ENCODE measurements around the gene MTTP. TPM values are rescaled to one million over a fixed set of nuclear protein-coding genes. Genes with fewer than 3 reads are reported as not detected.

Gene MTTP
- polyA plus RNA-seq, 3 donors from 2014 or later = not detected

DNA sequence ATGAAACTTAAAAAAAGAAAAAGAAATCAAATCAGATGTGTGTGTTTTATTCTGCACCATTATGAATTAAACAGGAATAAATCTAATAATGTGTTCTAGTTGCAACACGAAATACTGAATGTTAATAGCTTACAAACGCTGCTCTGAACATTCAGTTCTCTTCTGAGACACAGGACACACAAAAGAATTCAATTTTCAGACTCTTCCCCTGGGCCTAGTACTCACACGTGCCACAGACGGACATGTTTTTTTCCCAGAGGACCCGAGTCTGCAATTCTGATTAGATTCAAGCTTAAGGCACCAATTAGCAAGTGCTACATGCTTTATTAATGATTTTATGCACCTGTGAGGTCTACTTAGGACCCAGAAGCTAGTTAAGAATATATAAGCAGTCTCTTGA, 62.5 kb downstream of the MTTP start:
- no peaks in the 10 kb centered on the region for H3K4me1 Mint-ChIP-seq
- no peaks in the 10 kb centered on the region for H3K9me3 Mint-ChIP-seq
- no peak overlapping the region for H3K27ac Mint-ChIP-seq
- H3K27me3 Mint-ChIP-seq (ENCODE audit: low read depth in 3 of 3) = peaks cover 0 to 8% (median 8%) of the 10 kb centered on the region in 3 donors
- no peak overlapping the region for H3K4me3 Mint-ChIP-seq
- H3K36me3 Mint-ChIP-seq = no peaks in the 10 kb centered on the region
- no peak for DNase-seq

GRCh38 chr4:99640676-99641075, 66.1 kb downstream of the MTTP start:
- no peak for DNase-seq
- Mint-ChIP-seq H3K4me3 (no peak overlapping the region), H3K27me3 (ENCODE audit: low read depth in 3 of 3) (peaks cover 0 to 9% (median 6%) of the 10 kb centered on the region in 3 donors), H3K4me1 (no peaks in the 10 kb centered on the region), H3K9me3 (peaks cover 0 to 3% (median 0%) of the 10 kb centered on the region in 6 donors), H3K36me3 (no peaks in the 10 kb centered on the region), H3K27ac (no peak overlapping the region)

DNA sequence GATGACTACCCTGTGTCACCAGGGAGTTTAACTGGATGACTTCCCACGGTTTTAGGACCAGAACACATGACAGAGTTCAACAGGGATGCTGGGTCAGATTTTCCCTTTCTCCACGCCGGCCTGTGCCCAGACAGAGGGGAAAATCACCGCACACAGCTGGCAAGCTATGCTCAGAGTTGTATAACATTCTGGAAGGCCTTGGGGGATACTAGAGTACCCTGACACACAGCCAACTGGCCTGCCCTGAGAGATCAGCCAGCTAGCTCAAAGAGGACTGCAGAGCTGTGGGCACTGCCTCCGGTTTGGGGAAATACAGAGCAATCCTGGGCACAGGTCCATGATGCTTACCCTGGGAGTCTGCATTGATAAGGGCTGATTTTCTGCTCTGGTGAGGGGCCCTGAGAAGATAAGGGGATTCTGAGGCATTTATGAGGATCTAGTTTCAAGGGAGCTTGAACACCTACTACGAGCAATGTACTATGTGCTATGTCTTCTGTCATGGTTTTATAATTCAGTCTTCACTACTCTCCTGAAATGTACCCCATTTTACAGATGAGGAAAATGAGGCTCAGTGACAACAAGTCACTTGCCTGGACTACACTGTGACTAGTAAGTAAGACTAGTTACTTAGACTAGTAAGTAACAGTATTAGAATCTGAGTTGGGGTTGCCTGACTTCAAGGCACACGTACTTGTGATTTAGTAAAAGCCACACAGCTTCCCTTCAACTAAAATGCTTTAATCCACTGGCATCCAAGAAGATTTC, 68.3 kb downstream of the MTTP start:
- H3K27me3 Mint-ChIP-seq (ENCODE audit: low read depth in 3 of 3) = peaks cover 0 to 5% (median 0%) of the 10 kb centered on the region in 3 donors
- no peak for DNase-seq
- H3K4me3 Mint-ChIP-seq = no peak overlapping the region
- no peak overlapping the region for H3K27ac Mint-ChIP-seq
- no peaks in the 10 kb centered on the region for H3K4me1 Mint-ChIP-seq
- no peaks in the 10 kb centered on the region for H3K36me3 Mint-ChIP-seq
- H3K9me3 Mint-ChIP-seq = peaks cover 0 to 3% (median 0%) of the 10 kb centered on the region in 6 donors

DNA sequence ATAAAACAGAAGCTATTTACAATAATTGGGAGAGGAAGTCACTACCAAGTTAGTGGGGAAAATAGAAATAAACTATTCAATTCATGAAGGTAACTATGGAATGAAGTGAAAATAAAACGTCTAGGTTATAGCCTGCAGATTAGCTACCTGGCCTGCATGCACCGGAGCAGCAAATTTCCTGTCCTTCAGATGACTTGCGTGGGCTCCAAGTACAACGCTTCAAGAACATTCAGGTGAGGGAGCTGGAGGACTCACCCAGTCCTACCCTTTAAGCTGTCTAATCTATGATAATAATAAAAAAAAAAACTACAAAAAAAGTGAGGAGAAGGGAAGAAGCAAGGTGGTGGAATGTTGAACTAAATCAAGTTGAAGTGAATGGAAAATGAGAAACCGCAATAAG, 69.8 kb downstream of the MTTP start:
- no peak overlapping the region for H3K27ac Mint-ChIP-seq
- peaks cover 0 to 3% (median 0%) of the 10 kb centered on the region in 6 donors for H3K9me3 Mint-ChIP-seq
- DNase-seq = no peak
- H3K27me3 Mint-ChIP-seq (ENCODE audit: low read depth in 3 of 3) = peaks cover 0 to 7% (median 0%) of the 10 kb centered on the region in 3 donors
- H3K36me3 Mint-ChIP-seq = no peaks in the 10 kb centered on the region
- H3K4me3 Mint-ChIP-seq = no peak overlapping the region
- no peaks in the 10 kb centered on the region for H3K4me1 Mint-ChIP-seq

GRCh38 chr4:99645036-99645435, 70.4 kb downstream of the MTTP start:
- H3K9me3 Mint-ChIP-seq = peaks cover 0 to 3% (median 0%) of the 10 kb centered on the region in 6 donors
- H3K4me1 Mint-ChIP-seq = no peaks in the 10 kb centered on the region
- H3K36me3 Mint-ChIP-seq = no peaks in the 10 kb centered on the region
- H3K27me3 Mint-ChIP-seq (ENCODE audit: low read depth in 3 of 3) = peaks cover 0 to 9% (median 0%) of the 10 kb centered on the region in 3 donors
- no peak overlapping the region for H3K27ac Mint-ChIP-seq
- H3K4me3 Mint-ChIP-seq = no peak overlapping the region
- no peak for DNase-seq

DNA sequence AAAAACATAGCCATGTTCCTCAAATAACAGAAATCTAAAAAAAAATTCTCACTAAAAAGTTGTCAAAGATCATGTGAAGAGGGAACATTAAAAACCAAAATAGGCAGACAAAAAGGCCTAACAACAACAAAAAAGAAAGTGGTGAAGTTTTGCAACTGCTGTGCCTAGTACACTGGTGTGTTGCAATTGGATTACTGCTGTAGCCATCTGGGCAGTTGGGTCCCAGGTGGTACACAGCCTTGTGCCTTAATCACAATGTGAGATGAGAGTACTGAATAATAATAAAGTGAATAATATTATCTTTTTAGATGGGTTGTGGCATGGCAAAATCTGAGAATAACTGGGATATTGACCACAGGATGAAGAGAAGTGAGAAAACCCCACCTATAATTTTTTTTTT, 71.0 kb downstream of the MTTP start:
- no peak for DNase-seq
- H3K9me3 Mint-ChIP-seq = peaks cover 0 to 3% (median 0%) of the 10 kb centered on the region in 6 donors
- peaks cover 0 to 9% (median 0%) of the 10 kb centered on the region in 3 donors for H3K27me3 Mint-ChIP-seq (ENCODE audit: low read depth in 3 of 3)
- no peak overlapping the region for H3K27ac Mint-ChIP-seq
- no peaks in the 10 kb centered on the region for H3K4me1 Mint-ChIP-seq
- H3K36me3 Mint-ChIP-seq = no peaks in the 10 kb centered on the region
- no peak overlapping the region for H3K4me3 Mint-ChIP-seq

DNA sequence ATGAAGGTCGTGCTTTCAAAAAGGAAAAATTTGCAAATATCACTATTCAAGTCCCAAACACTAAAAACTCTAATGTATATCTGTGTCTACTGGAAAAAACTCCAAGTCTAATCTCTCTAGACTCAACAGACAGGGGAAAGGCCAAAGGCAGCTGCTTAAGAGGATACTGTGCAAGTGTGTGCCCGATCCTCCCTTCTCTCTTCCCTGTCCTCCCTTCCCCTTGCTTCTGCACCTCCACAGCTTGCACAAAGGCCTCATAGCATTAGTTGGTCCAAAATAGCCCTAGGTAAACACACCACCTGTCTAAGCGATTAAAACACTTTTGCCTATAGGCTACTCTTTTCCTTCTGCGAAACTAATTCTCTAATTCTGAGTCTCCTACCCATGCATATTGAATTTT, 72.4 kb downstream of the MTTP start:
- no peaks in the 10 kb centered on the region for H3K36me3 Mint-ChIP-seq
- peaks cover 0 to 3% (median 0%) of the 10 kb centered on the region in 6 donors for H3K9me3 Mint-ChIP-seq
- H3K27me3 Mint-ChIP-seq (ENCODE audit: low read depth in 3 of 3) = peaks cover 0 to 9% (median 0%) of the 10 kb centered on the region in 3 donors
- H3K4me3 Mint-ChIP-seq = no peak overlapping the region
- H3K27ac Mint-ChIP-seq = no peak overlapping the region
- H3K4me1 Mint-ChIP-seq = no peaks in the 10 kb centered on the region
- DNase-seq = no peak

GRCh38 chr4:99648321-99648720, 73.7 kb downstream of the MTTP start:
- H3K36me3 Mint-ChIP-seq = no peaks in the 10 kb centered on the region
- H3K4me1 Mint-ChIP-seq = no peaks in the 10 kb centered on the region
- no peak for DNase-seq
- H3K27ac Mint-ChIP-seq = no peak overlapping the region
- no peak overlapping the region for H3K4me3 Mint-ChIP-seq
- H3K27me3 Mint-ChIP-seq (ENCODE audit: low read depth in 3 of 3) = peaks cover 0 to 6% (median 0%) of the 10 kb centered on the region in 3 donors
- peaks cover 0 to 3% (median 0%) of the 10 kb centered on the region in 6 donors for H3K9me3 Mint-ChIP-seq

- Mint-ChIP-seq H3K36me3 (no peaks in the 10 kb centered on the region), H3K4me1 (no peaks in the 10 kb centered on the region), H3K27ac (no peak overlapping the region), H3K9me3 (no peaks in the 10 kb centered on the region), H3K4me3 (no peak overlapping the region), H3K27me3 (ENCODE audit: low read depth in 3 of 3) (peaks cover 0 to 6% (median 0%) of the 10 kb centered on the region in 3 donors)
- no peak for DNase-seq
Observed at GRCh38 chr4:99649208-99649607, 74.6 kb downstream of the MTTP start.

DNA sequence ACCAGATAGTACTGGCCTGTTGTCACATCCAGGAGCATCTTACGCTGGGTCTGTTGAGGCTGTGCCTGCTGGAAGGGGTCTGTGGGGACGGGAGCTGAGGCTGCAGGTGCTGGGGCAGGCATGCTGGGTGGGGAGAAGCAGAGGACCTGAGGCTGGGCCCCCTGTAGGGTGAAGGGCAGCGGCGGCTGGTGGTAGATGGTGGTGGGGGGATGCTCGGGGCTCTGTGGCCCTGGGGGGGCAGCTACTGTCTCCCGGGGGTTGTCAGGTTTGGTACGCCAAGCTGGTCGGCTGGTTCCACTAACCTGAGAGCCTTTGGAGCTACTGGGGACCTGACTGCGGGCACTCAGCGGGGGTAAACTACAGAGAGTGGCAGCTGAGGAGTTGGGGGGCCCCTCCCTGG, 75.2 kb downstream of the MTTP start:
- H3K4me1 Mint-ChIP-seq = no peaks in the 10 kb centered on the region
- no peaks in the 10 kb centered on the region for H3K9me3 Mint-ChIP-seq
- H3K36me3 Mint-ChIP-seq = no peaks in the 10 kb centered on the region
- H3K27ac Mint-ChIP-seq = no peak overlapping the region
- H3K4me3 Mint-ChIP-seq = no peak overlapping the region
- H3K27me3 Mint-ChIP-seq (ENCODE audit: low read depth in 3 of 3) = peaks cover 0 to 10% (median 0%) of the 10 kb centered on the region in 3 donors
- DNase-seq = no peak

DNA sequence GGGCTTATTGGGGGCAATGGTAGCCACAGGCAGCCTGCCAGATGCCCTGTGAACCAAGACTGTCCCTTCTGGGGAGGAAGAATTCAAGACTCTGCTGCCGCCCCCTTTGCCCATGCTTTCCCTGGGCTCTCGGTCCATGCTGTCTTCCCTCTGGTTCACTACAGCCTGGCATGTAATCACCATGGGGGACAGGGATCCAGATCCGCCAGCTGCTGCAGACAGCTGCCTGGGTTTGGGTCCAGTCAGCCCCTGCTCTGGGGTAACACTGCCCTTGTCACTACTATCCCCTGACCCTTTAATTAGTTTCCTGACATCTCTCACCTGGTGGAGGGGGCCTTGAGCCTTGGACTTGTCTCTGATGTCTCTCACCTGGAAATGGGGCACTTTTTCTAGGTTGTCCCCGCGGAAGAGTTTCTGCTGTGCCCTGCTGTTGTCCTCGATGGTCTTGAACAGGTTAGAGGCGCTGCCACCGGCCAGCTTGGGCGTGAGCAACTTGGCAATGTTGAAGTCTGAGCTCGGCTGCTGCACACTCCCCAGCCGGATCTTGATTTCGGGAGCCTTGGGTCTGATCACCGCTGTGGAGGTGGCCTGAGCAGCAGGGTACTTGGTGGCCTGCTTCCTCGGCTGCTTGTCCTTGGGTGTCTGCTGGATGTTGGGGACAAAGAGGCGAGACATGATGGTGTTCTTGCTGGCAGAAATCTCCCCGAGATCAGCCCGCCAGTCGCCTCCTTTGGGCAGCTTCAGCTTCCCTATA, 76.6 kb downstream of the MTTP start:
- H3K27me3 Mint-ChIP-seq (ENCODE audit: low read depth in 3 of 3) = peaks cover 0 to 11% (median 0%) of the 10 kb centered on the region in 3 donors
- no peak for DNase-seq
- no peaks in the 10 kb centered on the region for H3K36me3 Mint-ChIP-seq
- H3K9me3 Mint-ChIP-seq = peaks cover 0 to 2% (median 0%) of the 10 kb centered on the region in 6 donors
- no peak overlapping the region for H3K4me3 Mint-ChIP-seq
- H3K27ac Mint-ChIP-seq = no peak overlapping the region
- no peaks in the 10 kb centered on the region for H3K4me1 Mint-ChIP-seq

DNA sequence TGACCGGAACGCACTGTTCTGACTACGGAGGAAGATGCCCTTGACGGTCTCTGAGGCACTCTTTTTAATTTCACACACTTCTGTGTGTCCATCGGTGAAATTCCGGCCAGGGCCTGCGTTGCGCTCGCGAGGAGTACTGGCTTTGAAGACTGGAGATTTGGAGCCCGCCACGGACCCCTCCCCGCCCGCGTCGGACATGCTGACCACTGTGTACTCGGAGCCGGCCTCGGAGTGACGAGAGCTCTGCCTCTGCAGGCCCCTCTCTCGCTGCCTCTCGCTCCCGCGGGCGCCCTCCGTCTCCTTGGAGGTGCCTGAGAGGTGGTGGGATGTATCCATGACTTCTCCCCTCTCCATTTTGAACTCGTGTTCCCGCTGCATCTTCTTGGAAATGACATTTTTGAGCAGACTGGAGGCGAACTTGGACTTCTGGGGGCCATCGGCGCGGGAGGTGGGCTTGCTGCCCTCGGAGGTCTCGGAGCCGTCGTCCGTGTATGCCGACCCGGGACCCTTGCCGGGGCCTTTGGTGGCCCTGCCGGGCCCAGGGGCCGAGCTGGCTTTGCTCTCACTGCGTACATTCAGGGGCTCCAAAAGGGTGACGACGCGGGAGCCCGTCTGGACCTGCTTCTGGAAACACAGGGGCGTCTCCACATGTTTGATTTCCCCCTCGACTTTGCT, 77.3 kb downstream of the MTTP start:
- DNase-seq = no peak
- H3K27me3 Mint-ChIP-seq (ENCODE audit: low read depth in 3 of 3) = peaks cover 0 to 11% (median 0%) of the 10 kb centered on the region in 3 donors
- no peaks in the 10 kb centered on the region for H3K4me1 Mint-ChIP-seq
- H3K27ac Mint-ChIP-seq = no peak overlapping the region
- H3K36me3 Mint-ChIP-seq = no peaks in the 10 kb centered on the region
- H3K4me3 Mint-ChIP-seq = no peak overlapping the region
- peaks cover 0 to 2% (median 0%) of the 10 kb centered on the region in 6 donors for H3K9me3 Mint-ChIP-seq

GRCh38 chr4:99652596-99653436, 78.2 kb downstream of the MTTP start:
- Mint-ChIP-seq H3K9me3 (peaks cover 0 to 2% (median 0%) of the 10 kb centered on the region in 6 donors), H3K27me3 (ENCODE audit: low read depth in 3 of 3) (peaks cover 0 to 11% (median 2%) of the 10 kb centered on the region in 3 donors), H3K36me3 (no peaks in the 10 kb centered on the region), H3K4me3 (no peak overlapping the region), H3K27ac (no peak overlapping the region), H3K4me1 (no peaks in the 10 kb centered on the region)
- DNase-seq = no peak
